ENCODE results near the gene BTNL8. TPM values are rescaled to one million over a fixed set of nuclear protein-coding genes. Genes with fewer than 3 reads are reported as not detected.

The BTNL8 gene
- total RNA-seq, 1 experiment from 2014 or later, result not detected

- H3K36me3 Mint-ChIP-seq (ENCODE audit: insufficient read depth, unreplicated experiment), result no peaks in the 10 kb centered on the region
Observed at GRCh38 chr5:180910182-180910581, 11.2 kb downstream of the BTNL8 start.

DNA sequence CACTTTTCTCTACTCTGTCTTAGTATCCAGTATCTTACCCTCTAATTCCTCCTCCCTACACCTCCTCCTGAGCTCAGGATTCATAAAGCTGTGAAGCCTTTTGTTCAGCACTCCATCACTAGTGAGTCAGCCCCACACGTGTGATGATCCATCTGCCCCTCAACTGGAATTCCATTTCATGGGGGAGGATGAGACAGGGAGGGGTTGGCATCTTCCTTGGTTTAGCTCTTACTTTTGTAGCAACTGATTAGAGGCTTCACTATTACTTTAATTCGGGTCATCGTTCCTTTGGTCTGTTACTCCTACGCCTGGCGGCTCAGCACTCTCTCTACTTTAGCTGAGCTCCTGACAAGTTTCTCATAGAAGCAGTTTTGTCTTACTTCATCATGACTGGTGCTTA is 11.8 kb downstream of the BTNL8 start:
- Mint-ChIP-seq H3K4me1 (ENCODE audit: insufficient read depth, unreplicated experiment) (no peaks in the 10 kb centered on the region), H3K9me3 (ENCODE audit: unreplicated experiment) (no peaks in the 10 kb centered on the region), H3K36me3 (ENCODE audit: insufficient read depth, unreplicated experiment) (no peaks in the 10 kb centered on the region), H3K27me3 (ENCODE audit: insufficient read depth, unreplicated experiment) (no peaks in the 10 kb centered on the region), H3K4me3 (ENCODE audit: unreplicated experiment) (no peak overlapping the region), H3K27ac (ENCODE audit: low read depth, unreplicated experiment) (no peak overlapping the region)
- no peak for DNase-seq (ENCODE audit: unreplicated experiment)
- BruUV-seq (replicated peaks), result no TSS peak
- intact Hi-C loops (cut with micrococcal nuclease), result no loop called here
- POLR2A ChIA-PET, result no interaction called here
- TF ChIP-seq CTCF (IDR thresholded peaks at IDR 0.05; ENCODE audit: unreplicated experiment), result no peak
- CTCF ChIA-PET, result interaction anchor here (0.6 kb wide), 2 partner anchors 35 to 66 kb away, joined by 3 read pairs; no protein-coding TSS in a partner anchor

More at GRCh38 chr5:180910182-180910581, 11.2 kb downstream of the BTNL8 start:
- H3K4me1 Mint-ChIP-seq (ENCODE audit: insufficient read depth, unreplicated experiment), result no peaks in the 10 kb centered on the region
- no TSS peak for BruUV-seq (replicated peaks)
- no peak overlapping the region for H3K27ac Mint-ChIP-seq (ENCODE audit: low read depth, unreplicated experiment)
- H3K9me3 Mint-ChIP-seq (ENCODE audit: unreplicated experiment), result no peaks in the 10 kb centered on the region
- no peak for TF ChIP-seq CTCF (IDR thresholded peaks at IDR 0.05; ENCODE audit: unreplicated experiment)
- intact Hi-C loops (cut with micrococcal nuclease), result no loop called here
- ChIA-PET POLR2A (interaction anchor here (1.3 kb wide), 1 partner anchor 11 kb away, joined by 6 read pairs; the partner anchor contains the start of gene BTNL8), CTCF (interaction anchor here (0.6 kb wide), 2 partner anchors 36 to 67 kb away, joined by 3 read pairs; no protein-coding TSS in a partner anchor)
- DNase-seq (ENCODE audit: unreplicated experiment), result no peak
- H3K27me3 Mint-ChIP-seq (ENCODE audit: insufficient read depth, unreplicated experiment), result no peaks in the 10 kb centered on the region
- no peak overlapping the region for H3K4me3 Mint-ChIP-seq (ENCODE audit: unreplicated experiment)

GRCh38 chr5:180914646-180915045 is 15.7 kb downstream of the BTNL8 start:
- H3K27me3 Mint-ChIP-seq (ENCODE audit: insufficient read depth, unreplicated experiment), result no peaks in the 10 kb centered on the region
- H3K27ac Mint-ChIP-seq (ENCODE audit: low read depth, unreplicated experiment), result no peak overlapping the region
- DNase-seq (ENCODE audit: unreplicated experiment), result no peak
- TF ChIP-seq CTCF (IDR thresholded peaks at IDR 0.05; ENCODE audit: unreplicated experiment), result no peak
- no peaks in the 10 kb centered on the region for H3K4me1 Mint-ChIP-seq (ENCODE audit: insufficient read depth, unreplicated experiment)
- H3K36me3 Mint-ChIP-seq (ENCODE audit: insufficient read depth, unreplicated experiment), result no peaks in the 10 kb centered on the region
- no peak overlapping the region for H3K4me3 Mint-ChIP-seq (ENCODE audit: unreplicated experiment)
- intact Hi-C loops (cut with micrococcal nuclease), result no loop called here
- H3K9me3 Mint-ChIP-seq (ENCODE audit: unreplicated experiment), result no peaks in the 10 kb centered on the region
- ChIA-PET POLR2A (no interaction called here), CTCF (no interaction called here)
- no TSS peak for BruUV-seq (replicated peaks)

DNA sequence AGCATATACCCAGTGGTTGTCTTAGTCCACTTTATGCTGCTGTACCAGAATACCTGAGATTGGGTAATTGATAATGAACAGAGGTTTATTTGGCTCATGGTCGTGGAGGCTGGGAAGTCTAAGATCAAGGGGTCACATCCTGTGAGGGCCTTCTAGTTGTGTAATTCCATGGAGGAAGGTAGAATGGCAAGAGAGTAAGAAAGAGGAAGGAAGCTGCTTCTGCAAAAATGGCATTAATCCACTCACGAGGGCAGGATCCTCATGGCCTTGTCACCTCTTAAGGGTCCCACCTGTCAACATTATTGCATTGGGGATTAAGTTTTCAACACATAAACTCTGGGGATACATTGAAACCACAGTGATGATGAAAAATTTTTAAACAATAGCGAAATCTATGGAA is 17.0 kb downstream of the BTNL8 start:
- no peak overlapping the region for H3K4me3 Mint-ChIP-seq (ENCODE audit: unreplicated experiment)
- ChIA-PET CTCF (interaction anchor here (0.6 to 0.9 kb wide), 2 partner anchors 55 to 132 kb away, joined by 3 read pairs; partner anchors contain the start of gene ZFP62), POLR2A (interaction anchor here (0.7 to 1.3 kb wide), 2 partner anchors 15 to 16 kb away, joined by 3 read pairs; no protein-coding TSS in a partner anchor)
- no peaks in the 10 kb centered on the region for H3K4me1 Mint-ChIP-seq (ENCODE audit: insufficient read depth, unreplicated experiment)
- no peaks in the 10 kb centered on the region for H3K36me3 Mint-ChIP-seq (ENCODE audit: insufficient read depth, unreplicated experiment)
- no peaks in the 10 kb centered on the region for H3K9me3 Mint-ChIP-seq (ENCODE audit: unreplicated experiment)
- no TSS peak for BruUV-seq (replicated peaks)
- H3K27me3 Mint-ChIP-seq (ENCODE audit: insufficient read depth, unreplicated experiment), result peaks cover 11% of the 10 kb centered on the region
- DNase-seq (ENCODE audit: unreplicated experiment), result no peak
- H3K27ac Mint-ChIP-seq (ENCODE audit: low read depth, unreplicated experiment), result no peak overlapping the region
- intact Hi-C loops (cut with micrococcal nuclease), result no loop called here
- no peak for TF ChIP-seq CTCF (IDR thresholded peaks at IDR 0.05; ENCODE audit: unreplicated experiment)
